Measurements from ENCODE around the gene ATP2B3. TPM values are rescaled to one million over a fixed set of nuclear protein-coding genes. Genes with fewer than 3 reads are reported as not detected.
A peak's percentile ranks its signal among the peaks of the same experiment; 100 is the strongest.

Gene ATP2B3
- total and polyA plus RNA-seq, 7 donors, result 0.01 to 0.04 (median 0.01) TPM; not detected in 4

DNA sequence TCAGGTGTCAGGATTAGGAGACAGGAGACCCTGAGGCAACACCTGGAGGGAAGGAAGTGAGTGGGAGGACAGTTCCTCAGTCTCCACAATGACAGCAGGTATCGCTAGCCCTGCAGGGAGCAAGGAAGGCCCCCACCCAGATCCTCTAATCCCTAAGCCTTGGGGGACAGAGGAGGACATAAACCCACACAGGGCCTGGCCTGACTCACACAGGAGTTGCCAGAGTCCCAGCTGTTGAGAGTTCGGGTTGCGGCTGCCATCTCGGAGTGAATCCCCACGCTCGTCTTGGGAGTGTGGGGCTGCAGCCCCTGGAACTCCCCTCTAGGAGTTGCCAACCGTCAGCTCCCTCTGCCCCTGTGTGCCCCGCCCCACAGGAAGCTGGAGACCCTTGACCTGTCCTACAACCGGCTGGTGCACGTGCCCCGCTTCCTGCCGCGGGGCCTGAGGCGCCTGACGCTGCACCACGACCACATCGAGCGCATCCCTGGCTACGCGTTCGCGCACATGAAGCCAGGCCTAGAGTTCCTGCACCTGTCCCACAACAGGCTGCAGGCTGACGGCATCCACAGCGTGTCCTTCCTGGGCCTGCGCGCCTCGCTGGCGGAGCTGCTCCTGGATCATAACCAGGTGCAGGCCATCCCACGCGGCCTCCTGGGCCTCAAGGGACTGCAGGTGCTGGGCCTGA is 31.9 kb upstream of the ATP2B3 start:
- Histone ChIP-seq H3K4me1 (no peaks in the 10 kb centered on the region), H3K27ac (no peak overlapping the region), H3K4me3 (no peak overlapping the region), H3K9me3 (no peaks in the 10 kb centered on the region), H3K36me3 (ENCODE audit: insufficient read depth in 1 of 2, low read depth in 1 of 2) (no peaks in the 10 kb centered on the region), H3K27me3 (ENCODE audit: insufficient read depth in 3 of 3, low read length in 2 of 3) (peaks cover 0 to 8% (median 0%) of the 10 kb centered on the region in 3 donors)
- TF ChIP-seq, protein P1, sequence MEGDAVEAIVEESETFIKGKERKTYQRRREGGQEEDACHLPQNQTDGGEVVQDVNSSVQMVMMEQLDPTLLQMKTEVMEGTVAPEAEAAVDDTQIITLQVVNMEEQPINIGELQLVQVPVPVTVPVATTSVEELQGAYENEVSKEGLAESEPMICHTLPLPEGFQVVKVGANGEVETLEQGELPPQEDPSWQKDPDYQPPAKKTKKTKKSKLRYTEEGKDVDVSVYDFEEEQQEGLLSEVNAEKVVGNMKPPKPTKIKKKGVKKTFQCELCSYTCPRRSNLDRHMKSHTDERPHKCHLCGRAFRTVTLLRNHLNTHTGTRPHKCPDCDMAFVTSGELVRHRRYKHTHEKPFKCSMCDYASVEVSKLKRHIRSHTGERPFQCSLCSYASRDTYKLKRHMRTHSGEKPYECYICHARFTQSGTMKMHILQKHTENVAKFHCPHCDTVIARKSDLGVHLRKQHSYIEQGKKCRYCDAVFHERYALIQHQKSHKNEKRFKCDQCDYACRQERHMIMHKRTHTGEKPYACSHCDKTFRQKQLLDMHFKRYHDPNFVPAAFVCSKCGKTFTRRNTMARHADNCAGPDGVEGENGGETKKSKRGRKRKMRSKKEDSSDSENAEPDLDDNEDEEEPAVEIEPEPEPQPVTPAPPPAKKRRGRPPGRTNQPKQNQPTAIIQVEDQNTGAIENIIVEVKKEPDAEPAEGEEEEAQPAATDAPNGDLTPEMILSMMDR (IDR thresholded peaks at IDR 0.05), result no peak
- DNase-seq (no peak), ATAC-seq (no peak)
- intact Hi-C loops (cut with DNase I), result no loop called here
- 59 to 75% (median 67%) methylated on average over 15 to 30 of the region's 30 CpGs for WGBS, 3 donors

- 69 to 79% (median 74%) methylated on average over 5 to 10 of the region's 10 CpGs for WGBS, 3 donors
- Histone ChIP-seq H3K27me3 (ENCODE audit: insufficient read depth in 3 of 3, low read length in 2 of 3) (peaks cover 0 to 1% (median 0%) of the 10 kb centered on the region in 3 donors), H3K27ac (no peak overlapping the region), H3K36me3 (ENCODE audit: insufficient read depth in 1 of 2, low read depth in 1 of 2) (no peaks in the 10 kb centered on the region), H3K4me3 (no peak overlapping the region), H3K4me1 (no peaks in the 10 kb centered on the region), H3K9me3 (no peaks in the 10 kb centered on the region)
- TF ChIP-seq, protein P1 (IDR thresholded peaks at IDR 0.05), result no peak
- ATAC-seq (no peak), DNase-seq (no peak)
- intact Hi-C loops (cut with DNase I), result no loop called here
Observed at GRCh38 chrX:153486171-153486570, 31.3 kb upstream of the ATP2B3 start.

- ATAC-seq (peak in 1 of 4 donors; percentile 21), DNase-seq (no peak)
- H3K4me3 ChIP-seq, result no peak overlapping the region
- no peaks in the 10 kb centered on the region for H3K36me3 ChIP-seq (ENCODE audit: insufficient read depth in 1 of 2, low read depth in 1 of 2)
- no peaks in the 10 kb centered on the region for H3K27me3 ChIP-seq (ENCODE audit: insufficient read depth in 3 of 3, low read length in 2 of 3)
- TF ChIP-seq, protein P1 (IDR thresholded peaks at IDR 0.05), result no peak
- WGBS, 3 donors, result 60 to 65% (median 61%) methylated on average over 6 to 11 of the region's 11 CpGs
- H3K27ac ChIP-seq, result peak overlapping the region; percentile 23
- no peaks in the 10 kb centered on the region for H3K9me3 ChIP-seq
- no peaks in the 10 kb centered on the region for H3K4me1 ChIP-seq
- intact Hi-C loops (cut with DNase I), result no loop called here
Observed at GRCh38 chrX:153487590-153488071, 29.8 kb upstream of the ATP2B3 start.

DNA sequence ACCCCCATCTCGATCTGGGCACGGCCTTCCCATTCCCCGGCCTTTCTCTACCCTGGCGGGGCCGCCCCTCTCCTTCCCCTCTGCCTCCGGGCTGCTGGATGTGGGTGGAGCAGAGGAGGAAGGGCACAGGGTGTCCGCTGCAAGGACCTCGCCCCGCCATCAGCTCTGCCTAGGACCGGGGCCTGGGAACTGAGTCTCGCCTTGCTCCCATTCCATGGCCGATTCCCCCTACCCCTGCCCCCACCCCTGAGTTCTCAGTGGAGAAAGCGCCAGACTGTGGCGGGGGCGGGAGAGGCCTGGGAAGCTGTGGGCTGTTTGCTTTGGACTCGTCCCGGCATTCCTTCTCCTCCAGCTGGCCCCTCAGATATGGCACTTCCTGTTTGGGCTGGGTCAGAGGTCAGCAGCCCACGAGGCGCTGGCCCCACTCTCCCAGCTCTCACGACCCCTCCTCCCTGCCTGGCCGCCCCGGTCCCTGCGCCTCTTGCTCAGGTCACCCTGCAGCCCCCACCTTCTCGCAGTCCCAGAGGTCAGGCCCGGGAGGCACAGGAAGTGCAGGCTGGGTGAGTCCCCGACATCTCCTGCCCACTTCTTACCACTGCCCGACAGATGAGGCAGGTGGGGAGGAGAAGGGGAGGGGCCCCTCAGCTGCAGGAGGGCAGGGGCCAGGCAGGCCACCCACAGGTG is 29.1 kb upstream of the ATP2B3 start:
- Histone ChIP-seq H3K27ac (peak overlapping the region; percentile 23), H3K4me3 (no peak overlapping the region), H3K9me3 (no peaks in the 10 kb centered on the region), H3K4me1 (no peaks in the 10 kb centered on the region), H3K36me3 (ENCODE audit: insufficient read depth in 1 of 2, low read depth in 1 of 2) (no peaks in the 10 kb centered on the region), H3K27me3 (ENCODE audit: insufficient read depth in 3 of 3, low read length in 2 of 3) (no peaks in the 10 kb centered on the region)
- intact Hi-C loops (cut with DNase I), result no loop called here
- 45 to 63% (median 56%) methylated on average over 9 to 27 of the region's 27 CpGs for WGBS, 3 donors
- TF ChIP-seq, protein P1 (IDR thresholded peaks at IDR 0.05), result no peak
- peak in 1 of 2 donors; percentile 54 for DNase-seq
- ATAC-seq, result peak in 2 of 4 donors; percentile 22 to 33
